ENCODE data around the gene IFNL1. TPM values are rescaled to one million over a fixed set of nuclear protein-coding genes. Genes with fewer than 3 reads are reported as not detected.

The IFNL1 gene
- total RNA-seq, 1 donor from 2014 or later: not detected

DNA sequence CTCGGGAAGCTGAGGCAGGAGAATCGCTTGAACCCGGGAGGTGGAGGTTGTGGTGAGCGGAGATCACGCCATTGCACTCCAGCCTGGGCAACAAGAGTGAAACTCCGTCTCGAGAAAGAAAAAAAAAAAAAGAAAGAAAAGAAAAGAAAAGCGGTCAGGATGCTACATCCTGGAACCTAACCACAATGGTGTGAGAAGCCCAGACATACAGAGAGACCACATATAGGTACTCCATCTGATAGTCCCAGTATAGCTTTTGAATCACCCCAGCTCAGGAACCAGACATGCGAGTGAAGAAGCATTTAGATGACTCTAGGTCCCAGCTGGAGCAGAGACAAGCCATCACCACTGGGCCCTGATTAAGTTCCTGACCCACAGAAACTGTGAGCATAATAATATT lies 3.2 kb downstream of the IFNL1 start:
- peaks cover 6% of the 10 kb centered on the region for H3K4me1 Mint-ChIP-seq (ENCODE audit: low read depth)
- peaks cover 46% of the 10 kb centered on the region for H3K27me3 Mint-ChIP-seq (ENCODE audit: low read depth)
- DNase-seq (ENCODE audit: low spot score): peak; percentile 20
- TF ChIP-seq, protein P1, sequence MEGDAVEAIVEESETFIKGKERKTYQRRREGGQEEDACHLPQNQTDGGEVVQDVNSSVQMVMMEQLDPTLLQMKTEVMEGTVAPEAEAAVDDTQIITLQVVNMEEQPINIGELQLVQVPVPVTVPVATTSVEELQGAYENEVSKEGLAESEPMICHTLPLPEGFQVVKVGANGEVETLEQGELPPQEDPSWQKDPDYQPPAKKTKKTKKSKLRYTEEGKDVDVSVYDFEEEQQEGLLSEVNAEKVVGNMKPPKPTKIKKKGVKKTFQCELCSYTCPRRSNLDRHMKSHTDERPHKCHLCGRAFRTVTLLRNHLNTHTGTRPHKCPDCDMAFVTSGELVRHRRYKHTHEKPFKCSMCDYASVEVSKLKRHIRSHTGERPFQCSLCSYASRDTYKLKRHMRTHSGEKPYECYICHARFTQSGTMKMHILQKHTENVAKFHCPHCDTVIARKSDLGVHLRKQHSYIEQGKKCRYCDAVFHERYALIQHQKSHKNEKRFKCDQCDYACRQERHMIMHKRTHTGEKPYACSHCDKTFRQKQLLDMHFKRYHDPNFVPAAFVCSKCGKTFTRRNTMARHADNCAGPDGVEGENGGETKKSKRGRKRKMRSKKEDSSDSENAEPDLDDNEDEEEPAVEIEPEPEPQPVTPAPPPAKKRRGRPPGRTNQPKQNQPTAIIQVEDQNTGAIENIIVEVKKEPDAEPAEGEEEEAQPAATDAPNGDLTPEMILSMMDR (IDR thresholded peaks at IDR 0.05): no peak
- no peak overlapping the region for H3K27ac Mint-ChIP-seq (ENCODE audit: unreplicated experiment)
- peaks cover 2% of the 10 kb centered on the region for H3K36me3 Mint-ChIP-seq (ENCODE audit: low read depth)
- H3K9me3 Mint-ChIP-seq (ENCODE audit: low read depth): no peaks in the 10 kb centered on the region
- H3K4me3 Mint-ChIP-seq (ENCODE audit: unreplicated experiment): no peak overlapping the region

DNA sequence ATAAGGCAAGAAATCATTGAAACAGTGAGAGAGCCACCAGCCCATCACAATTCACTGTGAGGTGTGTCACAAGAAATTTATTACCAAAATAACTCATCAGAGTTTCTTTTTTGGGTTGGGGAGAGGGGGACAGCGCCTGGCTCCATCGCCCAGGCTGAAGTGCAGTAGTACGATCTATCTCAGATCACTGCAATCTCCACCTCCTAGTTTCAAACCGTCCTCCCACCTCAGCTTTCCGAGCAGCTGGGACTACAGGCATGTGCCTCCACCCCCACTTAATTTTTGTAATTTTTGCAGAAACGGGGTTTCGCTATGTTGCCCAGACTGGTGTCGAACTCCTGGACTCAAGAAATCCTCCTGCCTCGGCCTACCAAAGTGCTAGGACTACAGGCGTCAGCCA lies 3.6 kb downstream of the IFNL1 start:
- Mint-ChIP-seq H3K9me3 (ENCODE audit: low read depth) (no peaks in the 10 kb centered on the region), H3K4me1 (ENCODE audit: low read depth) (peaks cover 6% of the 10 kb centered on the region), H3K4me3 (ENCODE audit: unreplicated experiment) (no peak overlapping the region), H3K36me3 (ENCODE audit: low read depth) (peaks cover 2% of the 10 kb centered on the region), H3K27me3 (ENCODE audit: low read depth) (peaks cover 48% of the 10 kb centered on the region), H3K27ac (ENCODE audit: unreplicated experiment) (no peak overlapping the region)
- TF ChIP-seq, protein P1 (IDR thresholded peaks at IDR 0.05): no peak
- peak; percentile 22 for DNase-seq (ENCODE audit: low spot score)

DNA sequence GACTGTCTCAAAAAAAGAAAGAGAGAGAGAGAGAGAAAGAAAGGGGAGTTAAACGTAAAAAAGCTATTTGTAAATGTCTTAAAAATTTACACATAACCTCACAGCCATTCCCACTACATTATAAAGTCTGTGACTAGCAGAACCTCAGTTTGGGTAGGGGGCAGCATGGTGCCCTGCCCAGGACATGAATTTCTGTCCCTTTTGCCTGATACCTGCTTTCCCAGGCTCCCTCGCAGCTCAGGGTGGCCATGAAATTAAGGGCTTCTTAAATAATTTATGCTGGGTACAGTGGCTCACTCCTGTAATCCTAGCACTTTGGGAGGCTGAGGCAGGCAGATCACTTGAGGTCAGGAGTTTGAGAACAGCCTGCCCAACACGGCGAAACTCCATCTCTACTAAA lies 4.8 kb downstream of the IFNL1 start:
- H3K4me3 Mint-ChIP-seq (ENCODE audit: unreplicated experiment): no peak overlapping the region
- peaks cover 2% of the 10 kb centered on the region for H3K36me3 Mint-ChIP-seq (ENCODE audit: low read depth)
- H3K27me3 Mint-ChIP-seq (ENCODE audit: low read depth): peaks cover 55% of the 10 kb centered on the region
- DNase-seq (ENCODE audit: low spot score): peak; percentile 29
- H3K9me3 Mint-ChIP-seq (ENCODE audit: low read depth): no peaks in the 10 kb centered on the region
- peaks cover 11% of the 10 kb centered on the region for H3K4me1 Mint-ChIP-seq (ENCODE audit: low read depth)
- TF ChIP-seq, protein P1 (IDR thresholded peaks at IDR 0.05): no peak
- no peak overlapping the region for H3K27ac Mint-ChIP-seq (ENCODE audit: unreplicated experiment)

- H3K4me3 Mint-ChIP-seq (ENCODE audit: unreplicated experiment): no peak overlapping the region
- TF ChIP-seq, protein P1 (IDR thresholded peaks at IDR 0.05): no peak
- no peaks in the 10 kb centered on the region for H3K9me3 Mint-ChIP-seq (ENCODE audit: low read depth)
- H3K36me3 Mint-ChIP-seq (ENCODE audit: low read depth): peaks cover 2% of the 10 kb centered on the region
- DNase-seq (ENCODE audit: low spot score): no peak
- H3K4me1 Mint-ChIP-seq (ENCODE audit: low read depth): peaks cover 11% of the 10 kb centered on the region
- H3K27ac Mint-ChIP-seq (ENCODE audit: unreplicated experiment): no peak overlapping the region
- peaks cover 55% of the 10 kb centered on the region for H3K27me3 Mint-ChIP-seq (ENCODE audit: low read depth)
Observed at GRCh38 chr19:39301562-39301961, 5.4 kb downstream of the IFNL1 start.

DNA sequence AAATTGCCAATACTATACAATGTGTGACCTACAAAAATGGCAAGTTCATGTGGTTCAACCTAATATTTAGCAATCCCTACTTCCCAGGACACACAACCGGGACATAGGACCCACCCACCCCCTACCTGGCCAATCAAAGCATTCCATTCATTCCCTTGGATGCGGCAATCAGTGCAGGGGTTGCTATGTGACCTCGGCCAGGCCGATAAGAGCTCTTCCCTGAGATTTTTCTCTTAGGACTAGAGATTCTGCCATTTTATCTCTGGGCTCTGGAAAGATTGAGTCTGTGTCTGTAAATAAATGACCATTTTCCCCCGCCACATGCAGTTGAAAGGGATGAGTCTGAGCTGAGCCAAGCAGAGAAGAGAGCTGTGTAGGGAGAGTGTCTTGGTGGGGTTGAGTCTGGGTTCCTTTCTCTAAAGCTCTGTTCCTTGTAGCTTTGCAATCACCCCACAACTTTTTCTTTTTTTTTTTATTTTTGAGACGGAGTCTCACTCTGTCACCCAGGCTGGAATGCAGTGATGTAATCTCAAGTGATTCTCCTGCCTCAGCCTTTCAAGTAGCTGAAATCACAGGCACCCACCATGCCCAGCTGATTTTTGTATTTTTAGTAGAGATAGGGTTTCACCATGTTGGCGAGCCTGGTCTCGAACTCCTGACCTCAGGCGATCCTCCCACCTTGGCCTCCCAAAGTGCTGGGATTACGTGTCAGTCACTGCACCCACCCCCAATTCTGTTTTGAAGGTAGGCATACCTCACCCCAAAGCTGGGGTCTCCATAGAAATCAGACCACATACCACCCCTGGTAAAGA lies 7.4 kb downstream of the IFNL1 start:
- no peak overlapping the region for H3K27ac Mint-ChIP-seq (ENCODE audit: unreplicated experiment)
- H3K27me3 Mint-ChIP-seq (ENCODE audit: low read depth): peaks cover 56% of the 10 kb centered on the region
- H3K4me3 Mint-ChIP-seq (ENCODE audit: unreplicated experiment): no peak overlapping the region
- no peaks in the 10 kb centered on the region for H3K9me3 Mint-ChIP-seq (ENCODE audit: low read depth)
- peaks cover 16% of the 10 kb centered on the region for H3K4me1 Mint-ChIP-seq (ENCODE audit: low read depth)
- TF ChIP-seq, protein P1 (IDR thresholded peaks at IDR 0.05): no peak
- no peak for DNase-seq (ENCODE audit: low spot score)
- H3K36me3 Mint-ChIP-seq (ENCODE audit: low read depth): peaks cover 2% of the 10 kb centered on the region

Measured in chondrocyte (in vitro differentiated cells).